ENCODE results near the gene MTNR1B. TPM values are rescaled to one million over a fixed set of nuclear protein-coding genes. Genes with fewer than 3 reads are reported as not detected.

Gene MTNR1B
- total RNA-seq, 2 donors from 2014 or later, result 0.62 TPM; not detected in 1

DNA sequence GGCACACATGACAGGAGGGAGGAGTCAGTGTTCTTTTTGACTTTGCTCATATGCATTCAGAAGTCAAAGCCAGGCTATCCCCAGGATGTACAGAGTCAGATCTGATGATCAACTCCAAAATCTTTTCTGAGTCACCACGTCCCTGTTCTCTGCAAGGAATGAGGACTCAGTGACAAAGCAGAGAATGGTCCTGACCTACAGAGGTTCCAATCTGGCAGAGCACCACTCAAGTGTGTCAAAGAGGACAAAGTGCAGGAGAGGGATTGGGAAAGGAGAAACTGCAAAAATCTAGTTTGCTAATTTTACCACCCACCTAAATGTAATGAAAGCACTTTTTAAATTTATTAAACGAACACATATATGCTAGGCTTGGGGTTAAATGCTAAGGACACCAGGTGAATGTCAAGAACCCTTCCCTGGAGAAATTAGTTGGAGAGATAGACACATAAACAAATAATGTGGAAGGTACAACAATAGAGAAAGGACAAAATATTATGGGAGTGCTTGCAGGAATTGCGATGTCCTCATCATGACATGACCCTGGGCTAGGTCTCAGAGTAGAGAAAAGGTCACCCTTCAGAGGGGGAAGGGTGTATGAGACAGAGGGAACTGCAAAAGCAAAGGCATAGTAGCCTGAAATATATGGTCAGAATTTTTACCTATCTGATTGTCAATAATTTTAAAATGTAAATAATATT, 56.3 kb downstream of the MTNR1B start:
- Histone ChIP-seq H3K27ac (no peak overlapping the region), H3K27me3 (replicated peaks; ENCODE audit: insufficient read depth) (no peaks in the 10 kb centered on the region), H3K4me1 (replicated peaks) (no peaks in the 10 kb centered on the region), H3K36me3 (no peaks in the 10 kb centered on the region), H3K4me3 (no peak overlapping the region), H3K9me3 (no peaks in the 10 kb centered on the region)
- intact Hi-C loops (cut with DNase I), result no loop called here
- DNase-seq (ENCODE audit: low spot score), result no peak
- TF ChIP-seq POLR2AphosphoS5 (IDR thresholded peaks at IDR 0.05), result no peak
- TF ChIP-seq, protein P1, sequence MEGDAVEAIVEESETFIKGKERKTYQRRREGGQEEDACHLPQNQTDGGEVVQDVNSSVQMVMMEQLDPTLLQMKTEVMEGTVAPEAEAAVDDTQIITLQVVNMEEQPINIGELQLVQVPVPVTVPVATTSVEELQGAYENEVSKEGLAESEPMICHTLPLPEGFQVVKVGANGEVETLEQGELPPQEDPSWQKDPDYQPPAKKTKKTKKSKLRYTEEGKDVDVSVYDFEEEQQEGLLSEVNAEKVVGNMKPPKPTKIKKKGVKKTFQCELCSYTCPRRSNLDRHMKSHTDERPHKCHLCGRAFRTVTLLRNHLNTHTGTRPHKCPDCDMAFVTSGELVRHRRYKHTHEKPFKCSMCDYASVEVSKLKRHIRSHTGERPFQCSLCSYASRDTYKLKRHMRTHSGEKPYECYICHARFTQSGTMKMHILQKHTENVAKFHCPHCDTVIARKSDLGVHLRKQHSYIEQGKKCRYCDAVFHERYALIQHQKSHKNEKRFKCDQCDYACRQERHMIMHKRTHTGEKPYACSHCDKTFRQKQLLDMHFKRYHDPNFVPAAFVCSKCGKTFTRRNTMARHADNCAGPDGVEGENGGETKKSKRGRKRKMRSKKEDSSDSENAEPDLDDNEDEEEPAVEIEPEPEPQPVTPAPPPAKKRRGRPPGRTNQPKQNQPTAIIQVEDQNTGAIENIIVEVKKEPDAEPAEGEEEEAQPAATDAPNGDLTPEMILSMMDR (IDR thresholded peaks at IDR 0.05), result no peak
- 77% methylated on average over 3 of the region's 3 CpGs for WGBS

DNA sequence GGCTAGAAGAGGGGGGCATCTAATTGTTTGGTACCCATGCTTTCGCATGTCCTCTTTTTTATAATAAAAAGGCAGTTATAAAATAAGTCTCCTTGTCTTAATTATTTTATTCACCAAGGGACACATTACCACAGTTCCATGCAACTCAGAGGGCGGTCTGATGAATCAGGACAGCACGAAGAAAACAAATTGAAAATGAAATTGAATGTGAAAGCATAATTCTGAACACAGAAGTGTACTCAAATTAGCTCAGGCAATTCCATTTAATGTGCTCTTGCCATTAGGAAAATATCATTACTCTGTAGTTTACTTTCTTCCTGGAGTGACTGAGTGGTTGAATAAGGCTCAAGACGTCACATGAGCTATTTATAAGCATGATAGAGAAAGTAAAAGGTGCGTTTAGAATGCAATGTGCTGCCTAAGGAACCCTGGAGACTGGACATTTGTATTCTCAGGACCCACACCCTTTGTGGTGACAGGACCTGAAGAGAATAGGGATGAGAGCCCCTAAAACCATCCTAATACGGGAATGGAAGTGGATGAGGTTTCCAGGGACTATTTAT, 59.6 kb downstream of the MTNR1B start:
- no peak for DNase-seq (ENCODE audit: low spot score)
- no peak overlapping the region for H3K4me3 ChIP-seq
- WGBS, result 73% methylated on average over 6 of the region's 6 CpGs
- no peaks in the 10 kb centered on the region for H3K4me1 ChIP-seq (replicated peaks)
- H3K27me3 ChIP-seq (replicated peaks; ENCODE audit: insufficient read depth), result no peaks in the 10 kb centered on the region
- intact Hi-C loops (cut with DNase I), result no loop called here
- no peaks in the 10 kb centered on the region for H3K9me3 ChIP-seq
- no peaks in the 10 kb centered on the region for H3K36me3 ChIP-seq
- TF ChIP-seq POLR2A (IDR thresholded peaks at IDR 0.05) (no peak), POLR2AphosphoS5 (IDR thresholded peaks at IDR 0.05) (no peak)
- TF ChIP-seq, protein P1 (IDR thresholded peaks at IDR 0.05), result no peak
- no peak overlapping the region for H3K27ac ChIP-seq

- Histone ChIP-seq H3K36me3 (no peaks in the 10 kb centered on the region), H3K27me3 (replicated peaks; ENCODE audit: insufficient read depth) (no peaks in the 10 kb centered on the region), H3K4me1 (replicated peaks) (no peaks in the 10 kb centered on the region), H3K27ac (no peak overlapping the region), H3K4me3 (no peak overlapping the region), H3K9me3 (no peaks in the 10 kb centered on the region)
- no peak for TF ChIP-seq POLR2A (IDR thresholded peaks at IDR 0.05)
- TF ChIP-seq POLR2AphosphoS5 (IDR thresholded peaks at IDR 0.05), result no peak
- TF ChIP-seq, protein P1 (IDR thresholded peaks at IDR 0.05), result no peak
- DNase-seq (ENCODE audit: low spot score), result no peak
- intact Hi-C loops (cut with DNase I), result no loop called here
- 91% methylated on average over 8 of the region's 8 CpGs for WGBS
Measured at GRCh38 chr11:93031386-93031785, 61.9 kb downstream of the MTNR1B start.

Small RNA genes within 50 kb of the gene (small RNA-seq; reads per million reads assigned to genes)
- gene SNRPGP16, result 0 reads per million in 2 donors

Other genes starting within 250 kb of the MTNR1B start
- gene SLC36A4, start 228.3 kb downstream of the MTNR1B start, total RNA-seq, result 10 to 100 TPM in 1 of 2 donors, 1 to 10 TPM in 1; 6.3 to 15.5 TPM